ENCODE results near the gene LRRC8A.
A peak's percentile ranks its signal among the peaks of the same experiment; 100 is the strongest.

The LRRC8A gene

GRCh38 chr9:128882677-128883603, 1.0 kb downstream of the LRRC8A start:
- Histone ChIP-seq H2AK5ac (ENCODE audit: low read length, severe bottlenecking) (peak overlapping the region; percentile 29), H4K8ac (ENCODE audit: low read length) (peak overlapping the region; percentile 83), H2BK120ac (ENCODE audit: low read depth, low read length) (peak overlapping the region; percentile 62), H3K4ac (ENCODE audit: low read depth in 1 of 2, low read length in 2 of 2) (peak overlapping the region; percentile 64 to 79), H3K14ac (ENCODE audit: low read length in 2 of 2) (peak overlapping the region in 1 of 2 experiments; percentile 94), H3K36me3 (ENCODE audit: control insufficient read depth in 1 of 2, insufficient read depth in 2 of 2, low read depth in 1 of 2, low read length in 2 of 2) (peaks cover 24 to 25% of the 10 kb centered on the region in 2 experiments), H3K27me3 (ENCODE audit: control insufficient read depth in 1 of 2, insufficient read depth in 1 of 2, low read length in 2 of 2) (no peaks in the 10 kb centered on the region), H4K91ac (ENCODE audit: low read length) (peak overlapping the region; percentile 57), H2AFZ (ENCODE audit: low read depth, low read length) (no peak overlapping the region), H3K79me1 (replicated peaks; ENCODE audit: low read length, poor library complexity, severe bottlenecking) (peaks cover 29% of the 10 kb centered on the region), H2BK12ac (ENCODE audit: low read length in 2 of 2) (peak overlapping the region; percentile 37 to 64), H2BK5ac (ENCODE audit: low read depth, low read length, poor library complexity, severe bottlenecking) (peak overlapping the region; percentile 77), H2BK15ac (ENCODE audit: low read depth, poor library complexity, severe bottlenecking) (peak overlapping the region; percentile 73), H3K27ac (ENCODE audit: low read length, poor library complexity, severe bottlenecking) (peak overlapping the region; percentile 62), H3K4me3 (ENCODE audit: insufficient read depth in 1 of 2, low read depth in 1 of 2, low read length in 2 of 2) (peak overlapping the region; percentile 79 to 97), H3K18ac (ENCODE audit: low read depth in 1 of 2, low read length in 2 of 2) (peak overlapping the region; percentile 49 to 81), H3K4me1 (ENCODE audit: control insufficient read depth, insufficient read depth, low read depth, low read length) (peaks cover 22% of the 10 kb centered on the region), H3K4me2 (ENCODE audit: low read length, poor library complexity, severe bottlenecking) (peak overlapping the region; percentile 90), H3K9me3 (ENCODE audit: control insufficient read depth, low read length) (no peaks in the 10 kb centered on the region), H3K23ac (ENCODE audit: low read length in 2 of 2) (peak overlapping the region in 1 of 2 experiments; percentile 95), H3K9ac (ENCODE audit: low read length) (peak overlapping the region; percentile 92)
- WGBS: 0% methylated on average over 11 of the region's 19 CpGs
- DNase-seq: peak; percentile 32

GRCh38 chr9:128884164-128884563, 2.2 kb downstream of the LRRC8A start:
- no peak overlapping the region for H2BK12ac ChIP-seq (ENCODE audit: low read length in 2 of 2)
- no peaks in the 10 kb centered on the region for H3K27me3 ChIP-seq (ENCODE audit: control insufficient read depth in 1 of 2, insufficient read depth in 1 of 2, low read length in 2 of 2)
- no peak overlapping the region for H2BK15ac ChIP-seq (ENCODE audit: low read depth, poor library complexity, severe bottlenecking)
- H3K4me2 ChIP-seq (ENCODE audit: low read length, poor library complexity, severe bottlenecking): no peak overlapping the region
- no peak overlapping the region for H2AK5ac ChIP-seq (ENCODE audit: low read length, severe bottlenecking)
- no peak overlapping the region for H2AFZ ChIP-seq (ENCODE audit: low read depth, low read length)
- no peak for DNase-seq
- H3K9me3 ChIP-seq (ENCODE audit: control insufficient read depth, low read length): no peaks in the 10 kb centered on the region
- peaks cover 32% of the 10 kb centered on the region for H3K4me1 ChIP-seq (ENCODE audit: control insufficient read depth, insufficient read depth, low read depth, low read length)
- H3K4me3 ChIP-seq (ENCODE audit: insufficient read depth in 1 of 2, low read depth in 1 of 2, low read length in 2 of 2): peak overlapping the region in 1 of 2 experiments; percentile 97
- H3K18ac ChIP-seq (ENCODE audit: low read depth in 1 of 2, low read length in 2 of 2): no peak overlapping the region
- H2BK5ac ChIP-seq (ENCODE audit: low read depth, low read length, poor library complexity, severe bottlenecking): no peak overlapping the region
- H3K36me3 ChIP-seq (ENCODE audit: control insufficient read depth in 1 of 2, insufficient read depth in 2 of 2, low read depth in 1 of 2, low read length in 2 of 2): peaks cover 34 to 36% of the 10 kb centered on the region in 2 experiments
- WGBS: 91% methylated on average over 2 of the region's 2 CpGs
- peaks cover 26% of the 10 kb centered on the region for H3K79me1 ChIP-seq (replicated peaks; ENCODE audit: low read length, poor library complexity, severe bottlenecking)
- peak overlapping the region in 1 of 2 experiments; percentile 9 for H3K23ac ChIP-seq (ENCODE audit: low read length in 2 of 2)
- no peak overlapping the region for H4K8ac ChIP-seq (ENCODE audit: low read length)
- no peak overlapping the region for H3K9ac ChIP-seq (ENCODE audit: low read length)
- H3K27ac ChIP-seq (ENCODE audit: low read length, poor library complexity, severe bottlenecking): no peak overlapping the region
- H3K4ac ChIP-seq (ENCODE audit: low read depth in 1 of 2, low read length in 2 of 2): no peak overlapping the region
- H4K91ac ChIP-seq (ENCODE audit: low read length): no peak overlapping the region
- no peak overlapping the region for H2BK120ac ChIP-seq (ENCODE audit: low read depth, low read length)
- H3K14ac ChIP-seq (ENCODE audit: low read length in 2 of 2): no peak overlapping the region

GRCh38 chr9:128885376-128885775, 3.4 kb downstream of the LRRC8A start:
- Histone ChIP-seq H3K4me3 (ENCODE audit: insufficient read depth in 1 of 2, low read depth in 1 of 2, low read length in 2 of 2) (no peak overlapping the region), H2BK12ac (ENCODE audit: low read length in 2 of 2) (no peak overlapping the region), H4K8ac (ENCODE audit: low read length) (no peak overlapping the region), H3K4me1 (ENCODE audit: control insufficient read depth, insufficient read depth, low read depth, low read length) (peaks cover 32% of the 10 kb centered on the region), H3K27me3 (ENCODE audit: control insufficient read depth in 1 of 2, insufficient read depth in 1 of 2, low read length in 2 of 2) (no peaks in the 10 kb centered on the region), H4K91ac (ENCODE audit: low read length) (no peak overlapping the region), H2AFZ (ENCODE audit: low read depth, low read length) (no peak overlapping the region), H3K14ac (ENCODE audit: low read length in 2 of 2) (no peak overlapping the region), H3K36me3 (ENCODE audit: control insufficient read depth in 1 of 2, insufficient read depth in 2 of 2, low read depth in 1 of 2, low read length in 2 of 2) (peaks cover 38 to 41% of the 10 kb centered on the region in 2 experiments), H3K18ac (ENCODE audit: low read depth in 1 of 2, low read length in 2 of 2) (no peak overlapping the region), H2BK120ac (ENCODE audit: low read depth, low read length) (no peak overlapping the region), H3K9ac (ENCODE audit: low read length) (no peak overlapping the region), H3K4me2 (ENCODE audit: low read length, poor library complexity, severe bottlenecking) (no peak overlapping the region), H3K79me1 (replicated peaks; ENCODE audit: low read length, poor library complexity, severe bottlenecking) (peaks cover 20% of the 10 kb centered on the region), H3K4ac (ENCODE audit: low read depth in 1 of 2, low read length in 2 of 2) (no peak overlapping the region), H3K9me3 (ENCODE audit: control insufficient read depth, low read length) (no peaks in the 10 kb centered on the region), H2BK5ac (ENCODE audit: low read depth, low read length, poor library complexity, severe bottlenecking) (no peak overlapping the region), H2BK15ac (ENCODE audit: low read depth, poor library complexity, severe bottlenecking) (no peak overlapping the region), H3K23ac (ENCODE audit: low read length in 2 of 2) (no peak overlapping the region), H3K27ac (ENCODE audit: low read length, poor library complexity, severe bottlenecking) (no peak overlapping the region), H2AK5ac (ENCODE audit: low read length, severe bottlenecking) (no peak overlapping the region)
- no peak for DNase-seq
- 96% methylated on average over 8 of the region's 8 CpGs for WGBS

GRCh38 chr9:128885798-128886197, 3.9 kb downstream of the LRRC8A start:
- DNase-seq: no peak
- Histone ChIP-seq H2AK5ac (ENCODE audit: low read length, severe bottlenecking) (no peak overlapping the region), H3K79me1 (replicated peaks; ENCODE audit: low read length, poor library complexity, severe bottlenecking) (peaks cover 21% of the 10 kb centered on the region), H3K36me3 (ENCODE audit: control insufficient read depth in 1 of 2, insufficient read depth in 2 of 2, low read depth in 1 of 2, low read length in 2 of 2) (peaks cover 38 to 46% of the 10 kb centered on the region in 2 experiments), H2BK12ac (ENCODE audit: low read length in 2 of 2) (no peak overlapping the region), H3K4me3 (ENCODE audit: insufficient read depth in 1 of 2, low read depth in 1 of 2, low read length in 2 of 2) (no peak overlapping the region), H3K9ac (ENCODE audit: low read length) (no peak overlapping the region), H2AFZ (ENCODE audit: low read depth, low read length) (no peak overlapping the region), H3K9me3 (ENCODE audit: control insufficient read depth, low read length) (no peaks in the 10 kb centered on the region), H2BK120ac (ENCODE audit: low read depth, low read length) (no peak overlapping the region), H3K4me2 (ENCODE audit: low read length, poor library complexity, severe bottlenecking) (no peak overlapping the region), H3K4me1 (ENCODE audit: control insufficient read depth, insufficient read depth, low read depth, low read length) (peaks cover 34% of the 10 kb centered on the region), H3K14ac (ENCODE audit: low read length in 2 of 2) (no peak overlapping the region), H2BK5ac (ENCODE audit: low read depth, low read length, poor library complexity, severe bottlenecking) (no peak overlapping the region), H2BK15ac (ENCODE audit: low read depth, poor library complexity, severe bottlenecking) (no peak overlapping the region), H3K18ac (ENCODE audit: low read depth in 1 of 2, low read length in 2 of 2) (no peak overlapping the region), H4K8ac (ENCODE audit: low read length) (no peak overlapping the region), H3K23ac (ENCODE audit: low read length in 2 of 2) (no peak overlapping the region), H3K27ac (ENCODE audit: low read length, poor library complexity, severe bottlenecking) (no peak overlapping the region), H3K4ac (ENCODE audit: low read depth in 1 of 2, low read length in 2 of 2) (no peak overlapping the region), H4K91ac (ENCODE audit: low read length) (peak overlapping the region; percentile 34), H3K27me3 (ENCODE audit: control insufficient read depth in 1 of 2, insufficient read depth in 1 of 2, low read length in 2 of 2) (no peaks in the 10 kb centered on the region)
- 96% methylated on average over 15 of the region's 15 CpGs for WGBS
